CD14-positive monocyte (primary cell): ENCODE measurements around the gene ZC3H7A. TPM values are rescaled to one million over a fixed set of nuclear protein-coding genes. Genes with fewer than 3 reads are reported as not detected.

Experiments
- DNase-seq, 3 donors: peaks; one replicate each; pipeline ENCODE4 v3.0.0-alpha.2; 2011 to 2022
- H2AFZ ChIP-seq: 2 replicates; pipeline ENCODE4 v1.6.0; 2012; ENCODE audit warnings: mild to moderate bottlenecking, low read depth, low read length, inconsistent platforms; ENCODE audit not compliant: insufficient read depth, poor library complexity, severe bottlenecking
- H3K27ac ChIP-seq, 2 donors: 1 replicate in 1 of 2; 2 replicates in 1 of 2; pipeline ENCODE4 v1.5.1; 2012 to 2013; ENCODE audit warnings: low read length in 2 of 2, control low read depth in 1 of 2, inconsistent platforms in 1 of 2, low read depth in 1 of 2, mild to moderate bottlenecking in 1 of 2
- H3K27me3 ChIP-seq, 2 donors: one replicate each; pipeline versions ENCODE4 v1.6.0 to v1.6.1; 2011 to 2013; ENCODE audit warnings: low read length in 2 of 2; ENCODE audit not compliant: control insufficient read depth in 2 of 2, insufficient read depth in 2 of 2
- H3K36me3 ChIP-seq, 2 donors: replicated peaks in 1 of 2; 1 replicate in 1 of 2; 2 replicates in 1 of 2; pipeline versions ENCODE4 v1.5.1 to v1.6.1; 2012 to 2013; ENCODE audit warnings: low read length in 2 of 2, control low read depth in 1 of 2, inconsistent platforms in 1 of 2, mild to moderate bottlenecking in 1 of 2; ENCODE audit not compliant: insufficient read depth in 2 of 2, control insufficient read depth in 1 of 2
- H3K4me1 ChIP-seq, 2 donors: 1 replicate in 1 of 2; 2 replicates in 1 of 2; pipeline versions ENCODE4 v1.5.1 to v1.6.1; 2012 to 2013; ENCODE audit warnings: low read length in 2 of 2, control low read depth in 1 of 2, inconsistent platforms in 1 of 2, mild to moderate bottlenecking in 1 of 2, moderate library complexity in 1 of 2; ENCODE audit not compliant: insufficient read depth in 2 of 2, control insufficient read depth in 1 of 2
- H3K4me2 ChIP-seq: replicated peaks from 2 replicates; pipeline ENCODE3; 2012; ENCODE audit warnings: low read length, moderate library complexity, mild to moderate bottlenecking; ENCODE audit not compliant: poor library complexity, severe bottlenecking; ENCODE audit errors: extremely low read depth
- H3K4me3 ChIP-seq, 3 experiments: fragments of 200-600 bp in 1 of 3; sonication (generic) in 1 of 3; replicated peaks in 1 of 3; 1 replicate in 2 of 3; 2 replicates in 1 of 3; pipeline ENCODE4 v1.5.1; 2011 to 2013; ENCODE audit warnings: low read length in 3 of 3, mild to moderate bottlenecking in 3 of 3, control low read depth in 2 of 3, low read depth in 2 of 3, inconsistent platforms in 1 of 3, moderate library complexity in 1 of 3
- H3K79me2 ChIP-seq: 2 replicates; pipeline ENCODE4 v1.6.0; 2012; ENCODE audit warnings: mild to moderate bottlenecking, control low read depth, inconsistent platforms, low read length, moderate library complexity; ENCODE audit not compliant: insufficient read depth
- H3K9ac ChIP-seq: 2 replicates; pipeline ENCODE4 v1.6.0; 2017; ENCODE audit warnings: low read length, mild to moderate bottlenecking; ENCODE audit not compliant: insufficient read depth, poor library complexity, severe bottlenecking
- H3K9me3 ChIP-seq, 2 donors: replicated peaks in 1 of 2; 1 replicate in 1 of 2; 2 replicates in 1 of 2; pipeline versions ENCODE4 v1.5.1 to v1.6.1; 2012 to 2013; ENCODE audit warnings: low read length in 2 of 2, control low read depth in 1 of 2; ENCODE audit not compliant: control insufficient read depth in 1 of 2, insufficient read depth in 1 of 2
- H4K20me1 ChIP-seq: 2 replicates; pipeline ENCODE4 v1.6.0; 2012; ENCODE audit warnings: mild to moderate bottlenecking, low read length, control low read depth, moderate library complexity; ENCODE audit not compliant: insufficient read depth
- H3K27ac Mint-ChIP-seq, 7 donors: one replicate each; pipeline ENCODE4 v1.8.0; 2020; ENCODE audit warnings: mild to moderate bottlenecking in 7 of 7, mixed read lengths in 7 of 7, moderate library complexity in 6 of 7, inconsistent platforms in 2 of 7
- H3K27me3 Mint-ChIP-seq, 3 donors: one replicate each; pipeline ENCODE4 v1.8.0; 2021 to 2022; ENCODE audit warnings: low read depth in 3 of 3, mild to moderate bottlenecking in 3 of 3, mixed read lengths in 3 of 3, moderate library complexity in 3 of 3, inconsistent platforms in 1 of 3
- H3K36me3 Mint-ChIP-seq, 2 donors: one replicate each; pipeline ENCODE4 v1.8.0; 2020; ENCODE audit warnings: mixed read lengths in 2 of 2, inconsistent platforms in 1 of 2, mild to moderate bottlenecking in 1 of 2
- H3K4me1 Mint-ChIP-seq: one replicate; pipeline ENCODE4 v1.8.0; 2020; ENCODE audit warnings: mild to moderate bottlenecking, mixed read lengths
- H3K4me3 Mint-ChIP-seq, 2 donors: one replicate each; pipeline ENCODE4 v1.8.0; 2020; ENCODE audit warnings: mild to moderate bottlenecking in 2 of 2, mixed read lengths in 2 of 2, moderate library complexity in 1 of 2
- H3K9me3 Mint-ChIP-seq, 7 donors: one replicate each; pipeline ENCODE4 v1.8.0; 2020 to 2022; ENCODE audit warnings: mixed read lengths in 7 of 7, mild to moderate bottlenecking in 6 of 7, moderate library complexity in 6 of 7, inconsistent platforms in 2 of 7
- CTCF ChIP-seq: fragments of 200-600 bp; IDR thresholded peaks from one replicate; pipeline ENCODE4 v1.8.0; 2022; ENCODE audit warnings: antibody characterized with exemption, mild to moderate bottlenecking
- WGBS: methylation state at CpG from one replicate; pipeline ENCODE4 v1.1.5; 2013; ENCODE audit warnings: missing lambda C conversion rate; ENCODE audit not compliant: insufficient coverage; 5-methylcytosine and 5-hydroxymethylcytosine counted together
- intact Hi-C, 2 donors: fragments of 100-400 bp; cut with micrococcal nuclease; formaldehyde crosslinking; loops; one replicate each; pipeline versions ENCODE4 v1.15.0 to v1.15.1; 2023
- polyA plus RNA-seq, 3 donors: library from polyadenylated mRNA; depleted of rRNA in 1 of 3; unstranded in 2 of 3; stranded (reverse) in 1 of 3; fragments of 300-500 nt in 2 of 3; fragments of >200 nt in 1 of 3; fragmentation: Illumina TruSeq in 2 of 3; gene quantifications; 1 replicate in 2 of 3; 2 replicates in 1 of 3; pipeline ENCODE4 v1.2.3, GENCODE V29; 2012 to 2021

Gene ZC3H7A
- polyA plus RNA-seq, 3 donors = 22.6 to 62.0 (median 27.5) TPM

- DNase-seq = peak; percentile 38 to 53 (median 47)
- H3K9me3 ChIP-seq = no peaks in the 10 kb centered on the region
- Mint-ChIP-seq H3K4me3 (peak overlapping the region; percentile 19 to 41), H3K27ac (peak overlapping the region; percentile 76 to 91 (median 83)), H3K4me1 (peaks cover 13% of the 10 kb centered on the region), H3K36me3 (peaks cover 69 to 80% of the 10 kb centered on the region in 2 donors), H3K27me3 (no peaks in the 10 kb centered on the region), H3K9me3 (no peaks in the 10 kb centered on the region)
- no peaks in the 10 kb centered on the region for H3K27me3 ChIP-seq
- H3K79me2 ChIP-seq = peaks cover 30% of the 10 kb centered on the region
- WGBS = 4% methylated on average over 3 of the region's 7 CpGs
- no peak for TF ChIP-seq CTCF
- peak overlapping the region; percentile 42 to 62 for H3K27ac ChIP-seq
- peaks cover 32% of the 10 kb centered on the region for H4K20me1 ChIP-seq
- peak overlapping the region in 1 of 3 experiments; percentile 9 for H3K4me3 ChIP-seq
- no peak overlapping the region for H2AFZ ChIP-seq
- H3K36me3 ChIP-seq = peaks cover 80 to 88% of the 10 kb centered on the region in 2 donors
- H3K4me1 ChIP-seq = peaks cover 9 to 20% of the 10 kb centered on the region in 2 donors
- H3K9ac ChIP-seq = no peak overlapping the region
- intact Hi-C loops = no loop called here
- H3K4me2 ChIP-seq = peak overlapping the region; percentile 23
Observed at GRCh38 chr16:11768849-11769248, 28.2 kb downstream of the ZC3H7A start.

GRCh38 chr16:11762431-11762830 lies 34.6 kb downstream of the ZC3H7A start:
- Histone ChIP-seq H3K9me3 (no peaks in the 10 kb centered on the region), H3K27me3 (no peaks in the 10 kb centered on the region), H3K27ac (no peak overlapping the region), H4K20me1 (peaks cover 9% of the 10 kb centered on the region), H3K4me1 (no peaks in the 10 kb centered on the region), H3K4me2 (no peak overlapping the region), H2AFZ (no peak overlapping the region), H3K79me2 (peaks cover 5% of the 10 kb centered on the region), H3K9ac (no peak overlapping the region), H3K36me3 (peaks cover 92 to 97% of the 10 kb centered on the region in 2 donors), H3K4me3 (no peak overlapping the region)
- TF ChIP-seq CTCF = no peak
- peaks cover 5% of the 10 kb centered on the region for H3K4me1 Mint-ChIP-seq
- WGBS = 100% methylated on average over 1 of the region's 4 CpGs
- no peaks in the 10 kb centered on the region for H3K27me3 Mint-ChIP-seq
- peaks cover 77 to 87% of the 10 kb centered on the region in 2 donors for H3K36me3 Mint-ChIP-seq
- intact Hi-C loops = no loop called here
- no peak for DNase-seq
- H3K4me3 Mint-ChIP-seq = no peak overlapping the region
- no peaks in the 10 kb centered on the region for H3K9me3 Mint-ChIP-seq
- no peak overlapping the region for H3K27ac Mint-ChIP-seq
